Gastroesophageal sphincter (tissue), 3 donors: ENCODE data around the gene EHBP1L1.

ENCODE experiments used
- CTCF ChIP-seq, 4 experiments: fragments of 200-600 bp in 2 of 4; fragments of 450-650 bp in 2 of 4; sonication (generic) in 1 of 4; IDR thresholded peaks; one replicate each; pipeline ENCODE4 v1.5.1; 2017 to 2019; ENCODE audit warnings: antibody characterized with exemption in 4 of 4, mild to moderate bottlenecking in 2 of 4, moderate library complexity in 2 of 4
- POLR2A ChIP-seq, 2 donors: fragments of 450-650 bp; IDR thresholded peaks; one replicate each; pipeline ENCODE4 v1.6.1; 2017; ENCODE audit warnings: antibody characterized with exemption in 2 of 2, mild to moderate bottlenecking in 2 of 2, moderate library complexity in 1 of 2
- POLR2AphosphoS5 ChIP-seq: sonication (generic); formaldehyde crosslinking; IDR thresholded peaks from one replicate; pipeline ENCODE4 v1.6.1; 2017; ENCODE audit warnings: antibody characterized with exemption

- peak in 3 of 4 experiments; percentile 77 to 81 (median 77) for TF ChIP-seq CTCF (IDR thresholded peaks at IDR 0.05)
- TF ChIP-seq POLR2AphosphoS5, result peak; percentile 27
- TF ChIP-seq POLR2A (IDR thresholded peaks at IDR 0.05), result no peak
These were observed 17.9 kb downstream of the EHBP1L1 start for GRCh38 chr11:65593518-65594414.
